Measurements from ENCODE around the gene DDX23.

DNA sequence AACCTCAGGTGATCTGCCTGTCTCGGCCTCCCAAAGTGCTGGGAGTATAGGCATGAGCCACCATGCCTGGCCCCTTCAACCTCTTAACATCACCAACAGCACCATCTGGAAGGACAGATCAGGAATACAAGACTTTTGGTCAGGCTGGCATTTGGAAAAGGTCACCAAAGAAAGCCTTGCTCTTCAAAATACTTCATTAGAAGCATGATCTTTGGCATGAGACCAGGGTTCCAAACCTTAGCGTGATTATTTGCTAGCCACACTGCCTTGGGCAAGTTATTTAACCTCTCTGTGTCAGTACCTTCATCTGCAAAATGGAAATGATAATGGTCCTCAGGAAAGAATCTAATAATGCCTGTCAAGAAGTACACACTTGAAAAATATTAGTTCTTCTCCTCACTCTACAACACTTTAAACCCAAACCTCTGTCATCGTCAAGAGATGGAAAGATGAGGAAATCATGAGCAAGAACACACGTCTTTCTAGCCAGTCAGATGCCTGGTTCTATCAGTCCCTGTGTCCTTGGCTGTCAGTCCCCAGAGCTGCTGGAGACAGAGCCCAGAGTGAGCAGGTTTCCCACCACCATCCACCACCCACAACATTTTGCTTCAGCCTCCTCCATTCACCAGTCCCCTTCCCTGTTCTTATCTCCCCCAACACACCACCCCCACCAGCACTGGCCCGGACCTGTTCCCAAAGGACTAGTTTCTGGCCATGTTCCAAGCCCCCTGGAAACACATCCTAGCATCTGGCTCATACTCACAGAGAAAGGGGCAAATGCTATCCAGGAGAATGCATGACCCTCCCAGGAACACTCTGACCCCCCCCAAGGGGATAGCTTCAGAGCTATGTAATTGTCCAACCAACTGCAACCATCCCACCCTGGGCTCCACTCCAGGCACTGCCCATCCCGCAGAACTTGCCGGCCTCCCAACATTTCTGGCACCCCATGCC, 65.1 kb downstream of the DDX23 start:
- TF ChIP-seq, protein P1, sequence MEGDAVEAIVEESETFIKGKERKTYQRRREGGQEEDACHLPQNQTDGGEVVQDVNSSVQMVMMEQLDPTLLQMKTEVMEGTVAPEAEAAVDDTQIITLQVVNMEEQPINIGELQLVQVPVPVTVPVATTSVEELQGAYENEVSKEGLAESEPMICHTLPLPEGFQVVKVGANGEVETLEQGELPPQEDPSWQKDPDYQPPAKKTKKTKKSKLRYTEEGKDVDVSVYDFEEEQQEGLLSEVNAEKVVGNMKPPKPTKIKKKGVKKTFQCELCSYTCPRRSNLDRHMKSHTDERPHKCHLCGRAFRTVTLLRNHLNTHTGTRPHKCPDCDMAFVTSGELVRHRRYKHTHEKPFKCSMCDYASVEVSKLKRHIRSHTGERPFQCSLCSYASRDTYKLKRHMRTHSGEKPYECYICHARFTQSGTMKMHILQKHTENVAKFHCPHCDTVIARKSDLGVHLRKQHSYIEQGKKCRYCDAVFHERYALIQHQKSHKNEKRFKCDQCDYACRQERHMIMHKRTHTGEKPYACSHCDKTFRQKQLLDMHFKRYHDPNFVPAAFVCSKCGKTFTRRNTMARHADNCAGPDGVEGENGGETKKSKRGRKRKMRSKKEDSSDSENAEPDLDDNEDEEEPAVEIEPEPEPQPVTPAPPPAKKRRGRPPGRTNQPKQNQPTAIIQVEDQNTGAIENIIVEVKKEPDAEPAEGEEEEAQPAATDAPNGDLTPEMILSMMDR (IDR thresholded peaks at IDR 0.05; ENCODE audit: low read length): no peak
- no peak for TF ChIP-seq EZH2 (IDR thresholded peaks at IDR 0.05; ENCODE audit: borderline replicate concordance, low read length)

Measured in OCI-LY1 (cell line).